Fibroblast of peridontal ligament (primary cell): ENCODE data around the gene C9orf85.
A peak's percentile ranks its signal among the peaks of the same experiment; 100 is the strongest.
"Not testable (repeated sequence)": the region's sequence is repeated elsewhere in the genome, so short reads cannot be mapped to it uniquely, and the experiment has no call there.

Source experiments
- DNase-seq: peaks from one replicate; pipeline ENCODE4 v3.0.0-alpha.2; 2010; ENCODE audit errors: extremely low read depth

The C9orf85 gene

GRCh38 chr9:71911061-71911907 is at the start of gene C9orf85, which contains the start of gene ABHD17B:
Gene C9orf85, plus strand, starts transcription at chr9:71911639. Its CDS starts 96 bp downstream, at chr9:71911735.
Gene ABHD17B, minus strand, starts transcription at chr9:71911193. Its CDS starts 36,113 bp downstream, at chr9:71875080.
- peak; percentile 99 for DNase-seq

GRCh38 chr9:71863631-71864030 is 47.8 kb upstream of the C9orf85 start:
- DNase-seq, result peak; percentile 9

- DNase-seq, result no peak
Measured at GRCh38 chr9:71875345-71875744, 36.1 kb upstream of the C9orf85 start.

GRCh38 chr9:71876106-71876505 is 35.3 kb upstream of the C9orf85 start:
- DNase-seq, result no peak

- DNase-seq, result no peak
Measured at GRCh38 chr9:71876829-71877228, 34.6 kb upstream of the C9orf85 start.

GRCh38 chr9:71878327-71879274 is 32.8 kb upstream of the C9orf85 start:
- no peak for DNase-seq

GRCh38 chr9:71879644-71880174 is 31.7 kb upstream of the C9orf85 start:
- no peak for DNase-seq

GRCh38 chr9:71884005-71884404 is 27.4 kb upstream of the C9orf85 start:
- DNase-seq, result no peak

- DNase-seq, result no peak
Measured at GRCh38 chr9:71885467-71885866, 26.0 kb upstream of the C9orf85 start.

- DNase-seq, result no peak
Measured at GRCh38 chr9:71886015-71886414, 25.4 kb upstream of the C9orf85 start.

GRCh38 chr9:71886541-71886940 is 24.9 kb upstream of the C9orf85 start:
- no peak for DNase-seq

- DNase-seq, result no peak
Measured at GRCh38 chr9:71887362-71887761, 24.1 kb upstream of the C9orf85 start.

- no peak for DNase-seq
Measured at GRCh38 chr9:71890042-71890679, 21.3 kb upstream of the C9orf85 start.

- DNase-seq, result no peak
Measured at GRCh38 chr9:71891557-71892189, 19.8 kb upstream of the C9orf85 start.

- peak; percentile 12 for DNase-seq
Measured at GRCh38 chr9:71895117-71895516, 16.3 kb upstream of the C9orf85 start.

GRCh38 chr9:71895955-71896354 is 15.5 kb upstream of the C9orf85 start:
- DNase-seq, result no peak

- DNase-seq, result no peak
Measured at GRCh38 chr9:71896761-71897160, 14.7 kb upstream of the C9orf85 start.

- DNase-seq, result no peak
Measured at GRCh38 chr9:71897577-71897976, 13.9 kb upstream of the C9orf85 start.

GRCh38 chr9:71898756-71899155 is 12.7 kb upstream of the C9orf85 start:
- not testable (repeated sequence) for DNase-seq

- no peak for DNase-seq
Measured at GRCh38 chr9:71901695-71902597, 9.5 kb upstream of the C9orf85 start.
